ENCODE data around the gene DUS4L. TPM values are rescaled to one million over a fixed set of nuclear protein-coding genes. Genes with fewer than 3 reads are reported as not detected.
A peak's percentile ranks its signal among the peaks of the same experiment; 100 is the strongest.

DUS4L gene
- total and polyA plus RNA-seq, 2 of the 13 experiments (the other 11 are each of a cell fraction or from before 2014, with no cell fraction given): 5.6 to 9.8 TPM

- TF ChIP-seq ATAD3A (CRISPR knock-in tag; IDR thresholded peaks at IDR 0.05): no peak
- TF ChIP-seq ASH2L (IDR thresholded peaks at IDR 0.05; ENCODE audit: insufficient read length, low read depth, low read length): peak; percentile 92
- no peak for TF ChIP-seq ZNF629 (CRISPR knock-in tag; conservative IDR thresholded peaks at IDR 0.05)
- TF ChIP-seq ZNF761 (CRISPR knock-in tag; conservative IDR thresholded peaks at IDR 0.05): peak; percentile 71; the same call in 1 of the 2 replicates
- TF ChIP-seq ZSCAN21 (CRISPR knock-in tag; IDR thresholded peaks at IDR 0.05; ENCODE audit: borderline replicate concordance): no peak
- TF ChIP-seq, protein P1, sequence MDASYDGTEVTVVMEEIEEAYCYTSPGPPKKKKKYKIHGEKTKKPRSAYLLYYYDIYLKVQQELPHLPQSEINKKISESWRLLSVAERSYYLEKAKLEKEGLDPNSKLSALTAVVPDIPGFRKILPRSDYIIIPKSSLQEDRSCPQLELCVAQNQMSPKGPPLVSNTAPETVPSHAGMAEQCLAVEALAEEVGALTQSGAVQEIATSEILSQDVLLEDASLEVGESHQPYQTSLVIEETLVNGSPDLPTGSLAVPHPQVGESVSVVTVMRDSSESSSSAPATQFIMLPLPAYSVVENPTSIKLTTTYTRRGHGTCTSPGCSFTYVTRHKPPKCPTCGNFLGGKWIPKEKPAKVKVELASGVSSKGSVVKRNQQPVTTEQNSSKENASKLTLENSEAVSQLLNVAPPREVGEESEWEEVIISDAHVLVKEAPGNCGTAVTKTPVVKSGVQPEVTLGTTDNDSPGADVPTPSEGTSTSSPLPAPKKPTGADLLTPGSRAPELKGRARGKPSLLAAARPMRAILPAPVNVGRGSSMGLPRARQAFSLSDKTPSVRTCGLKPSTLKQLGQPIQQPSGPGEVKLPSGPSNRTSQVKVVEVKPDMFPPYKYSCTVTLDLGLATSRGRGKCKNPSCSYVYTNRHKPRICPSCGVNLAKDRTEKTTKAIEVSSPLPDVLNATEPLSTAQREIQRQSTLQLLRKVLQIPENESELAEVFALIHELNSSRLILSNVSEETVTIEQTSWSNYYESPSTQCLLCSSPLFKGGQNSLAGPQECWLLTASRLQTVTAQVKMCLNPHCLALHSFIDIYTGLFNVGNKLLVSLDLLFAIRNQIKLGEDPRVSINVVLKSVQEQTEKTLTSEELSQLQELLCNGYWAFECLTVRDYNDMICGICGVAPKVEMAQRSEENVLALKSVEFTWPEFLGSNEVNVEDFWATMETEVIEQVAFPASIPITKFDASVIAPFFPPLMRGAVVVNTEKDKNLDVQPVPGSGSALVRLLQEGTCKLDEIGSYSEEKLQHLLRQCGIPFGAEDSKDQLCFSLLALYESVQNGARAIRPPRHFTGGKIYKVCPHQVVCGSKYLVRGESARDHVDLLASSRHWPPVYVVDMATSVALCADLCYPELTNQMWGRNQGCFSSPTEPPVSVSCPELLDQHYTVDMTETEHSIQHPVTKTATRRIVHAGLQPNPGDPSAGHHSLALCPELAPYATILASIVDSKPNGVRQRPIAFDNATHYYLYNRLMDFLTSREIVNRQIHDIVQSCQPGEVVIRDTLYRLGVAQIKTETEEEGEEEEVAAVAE (CRISPR knock-in tag; IDR thresholded peaks at IDR 0.05; ENCODE audit: borderline replicate concordance): no peak
- no peak for TF ChIP-seq SMAD1 (CRISPR knock-in tag; IDR thresholded peaks at IDR 0.05; ENCODE audit: borderline replicate concordance, low read depth)
- TF ChIP-seq TEAD2 (CRISPR knock-in tag; IDR thresholded peaks at IDR 0.05): no peak
- no peak for TF ChIP-seq CBX2 (IDR thresholded peaks at IDR 0.05; ENCODE audit: low read depth, low read length)
- TF ChIP-seq CBX2 (CRISPR knock-in tag; IDR thresholded peaks at IDR 0.05; ENCODE audit: low read depth): no peak
- no peak for TF ChIP-seq MIER2 (CRISPR knock-in tag; IDR thresholded peaks at IDR 0.05)
- no peak for TF ChIP-seq ZFP62 (CRISPR knock-in tag; IDR thresholded peaks at IDR 0.05)
- no peak for TF ChIP-seq ZNF350 (CRISPR knock-in tag; IDR thresholded peaks at IDR 0.05; ENCODE audit: borderline replicate concordance, low read depth)
- no peak; the same call in 1 of the 2 replicates for TF ChIP-seq ZNF772 (CRISPR knock-in tag; IDR thresholded peaks at IDR 0.05)
- no peak for TF ChIP-seq ELF4 (CRISPR knock-in tag; IDR thresholded peaks at IDR 0.05; ENCODE audit: borderline replicate concordance)
- TF ChIP-seq, protein P2, sequence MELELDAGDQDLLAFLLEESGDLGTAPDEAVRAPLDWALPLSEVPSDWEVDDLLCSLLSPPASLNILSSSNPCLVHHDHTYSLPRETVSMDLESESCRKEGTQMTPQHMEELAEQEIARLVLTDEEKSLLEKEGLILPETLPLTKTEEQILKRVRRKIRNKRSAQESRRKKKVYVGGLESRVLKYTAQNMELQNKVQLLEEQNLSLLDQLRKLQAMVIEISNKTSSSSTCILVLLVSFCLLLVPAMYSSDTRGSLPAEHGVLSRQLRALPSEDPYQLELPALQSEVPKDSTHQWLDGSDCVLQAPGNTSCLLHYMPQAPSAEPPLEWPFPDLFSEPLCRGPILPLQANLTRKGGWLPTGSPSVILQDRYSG (CRISPR knock-in tag; IDR thresholded peaks at IDR 0.05): no peak
- no peak for TF ChIP-seq REL (CRISPR knock-in tag; conservative IDR thresholded peaks at IDR 0.05)
- TF ChIP-seq ZNF292 (CRISPR knock-in tag; IDR thresholded peaks at IDR 0.05; ENCODE audit: borderline replicate concordance, low read depth): no peak
- TF ChIP-seq SNRNP70 (IDR thresholded peaks at IDR 0.05; ENCODE audit: low read depth, low read length): no peak
- TF ChIP-seq ZNF557 (CRISPR knock-in tag; IDR thresholded peaks at IDR 0.05): no peak
- TF ChIP-seq ZNF589 (CRISPR knock-in tag; conservative IDR thresholded peaks at IDR 0.05): no peak; the same call in 1 of the 2 replicates
- TF ChIP-seq ZNF101 (CRISPR knock-in tag; IDR thresholded peaks at IDR 0.05; ENCODE audit: borderline replicate concordance, low read depth): no peak
- TF ChIP-seq HOXA7 (CRISPR knock-in tag; IDR thresholded peaks at IDR 0.05): no peak
- no peak for TF ChIP-seq ZNF543 (CRISPR knock-in tag; IDR thresholded peaks at IDR 0.05)
- TF ChIP-seq BRD4 (CRISPR knock-in tag; IDR thresholded peaks at IDR 0.05): no peak
- no peak for TF ChIP-seq ZFP36 (IDR thresholded peaks at IDR 0.05; ENCODE audit: borderline replicate concordance, low read depth, low read length, partially characterized antibody)
These were observed 16.3 kb downstream of the DUS4L start, which contains the start of gene BCAP29 (continued) for GRCh38 chr7:107579885-107580715.
